HG02852 (cell line): ENCODE results near the gene FMNL2.
A peak's percentile ranks its signal among the peaks of the same experiment; 100 is the strongest.

ENCODE experiments used
- ATAC-seq: cut with Tn5 transposase; IDR thresholded peaks from one replicate; pipeline ENCODE4 v1.9.1; 2021; ENCODE audit warnings: mild to moderate bottlenecking, moderate library complexity; ENCODE audit not compliant: unreplicated experiment

FMNL2 gene

DNA sequence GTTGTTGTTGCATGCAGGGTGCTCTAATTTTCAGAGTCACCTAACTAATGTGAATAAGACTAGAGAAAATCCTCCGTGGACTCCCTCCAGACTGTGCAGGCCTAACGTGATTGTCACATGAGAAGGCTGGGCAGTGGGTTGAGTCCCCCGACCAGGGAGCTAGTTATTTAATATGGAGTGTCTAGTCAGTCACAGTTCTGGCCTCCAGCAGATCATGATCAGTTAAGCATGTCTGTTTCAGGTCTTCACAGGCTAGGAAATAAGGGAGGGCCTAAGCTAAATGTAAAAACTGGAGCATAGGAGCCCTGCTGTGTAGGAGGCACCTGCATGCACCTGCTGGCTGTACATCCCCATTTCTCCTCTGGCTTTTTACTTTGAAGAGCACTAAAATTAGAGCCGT is 295.5 kb downstream of the FMNL2 start:
- no peak for ATAC-seq

DNA sequence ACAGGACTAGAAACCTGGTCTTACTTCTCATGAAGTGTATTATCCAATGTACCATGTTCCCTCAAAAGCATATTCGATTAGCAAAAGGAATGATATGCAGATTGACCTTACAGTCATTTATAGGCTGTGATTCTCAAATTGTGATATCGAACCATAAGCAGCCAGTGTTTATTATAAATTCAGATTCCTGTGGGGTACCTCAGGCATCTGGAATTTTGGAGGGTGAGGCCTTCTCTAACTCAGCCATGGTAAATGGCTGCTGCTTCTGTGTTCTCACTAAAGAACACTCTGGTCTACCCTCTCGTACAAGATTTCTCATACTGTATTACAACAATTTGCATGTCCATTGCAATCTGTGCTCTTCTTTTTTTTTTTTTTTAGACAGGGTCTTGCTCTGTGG is 297.8 kb downstream of the FMNL2 start:
- ATAC-seq: no peak

DNA sequence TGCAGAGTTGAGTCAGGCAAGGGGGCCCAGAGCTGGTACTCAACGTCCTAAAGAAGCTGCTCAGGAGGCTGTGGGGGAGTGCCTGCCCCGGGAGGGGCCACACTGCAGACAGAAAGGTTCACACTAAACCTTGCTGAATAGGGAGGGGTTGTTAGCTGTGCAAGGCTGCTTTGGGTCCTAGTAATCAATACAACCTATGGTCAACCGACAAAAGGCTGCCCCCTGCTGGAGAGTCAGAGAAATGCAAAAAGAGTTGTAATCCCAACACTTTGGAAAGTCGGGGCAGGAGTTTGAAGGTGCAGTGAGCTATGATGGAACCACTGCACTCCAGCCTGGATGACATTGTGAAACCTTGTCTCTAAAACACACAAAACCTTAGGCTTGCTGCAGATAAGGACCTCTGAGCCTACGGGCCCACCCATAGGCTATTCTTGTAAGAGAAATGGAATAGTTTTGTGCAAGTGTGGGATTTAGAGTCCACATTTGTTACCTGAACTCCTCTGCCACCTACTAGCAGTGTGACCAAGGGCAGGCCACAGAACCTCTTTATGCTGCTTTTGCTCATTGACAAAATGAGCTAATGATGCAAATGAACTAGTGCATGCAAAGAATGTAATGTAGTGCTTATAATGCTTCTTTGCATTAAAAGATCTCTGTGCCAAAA is 300.8 kb downstream of the FMNL2 start:
- peak; percentile 63 for ATAC-seq

DNA sequence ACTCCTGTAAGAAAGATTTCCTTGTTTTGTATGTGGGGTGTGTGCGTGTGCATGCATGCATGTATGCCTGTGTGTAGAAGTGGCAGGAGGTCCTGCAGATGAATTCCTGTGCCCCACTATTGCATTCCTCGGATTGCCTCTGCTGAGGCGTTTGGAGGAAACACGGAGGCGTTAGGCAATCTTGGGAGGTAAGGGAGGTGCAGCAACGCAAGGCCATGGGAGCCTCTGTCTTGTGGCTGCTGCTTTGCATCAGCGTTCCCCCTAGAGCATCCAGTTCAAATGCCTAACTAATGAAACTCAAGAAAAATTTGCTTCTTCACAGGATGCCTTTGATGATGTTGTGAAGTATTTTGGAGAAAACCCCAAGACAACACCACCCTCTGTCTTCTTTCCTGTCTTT is 302.3 kb downstream of the FMNL2 start:
- ATAC-seq: no peak

DNA sequence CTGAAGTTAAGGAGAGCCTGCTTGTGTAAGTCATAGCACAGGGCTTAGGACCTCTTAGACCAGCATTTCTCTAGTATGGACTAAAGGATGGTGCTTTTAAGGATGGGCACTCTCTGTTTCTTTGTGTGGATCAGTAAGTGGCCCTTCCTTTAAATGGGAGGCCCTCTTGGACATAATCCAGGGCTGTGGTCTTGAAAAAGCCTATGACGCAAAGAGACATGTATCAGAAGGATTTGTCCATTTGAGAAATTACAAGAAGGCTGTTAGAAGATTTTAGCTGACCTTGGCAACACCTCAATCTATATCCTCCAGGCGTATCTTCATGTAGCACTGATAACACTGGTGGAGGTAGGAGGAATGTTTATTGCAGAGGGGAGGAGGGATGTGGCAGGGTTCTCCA is 303.1 kb downstream of the FMNL2 start:
- ATAC-seq: no peak

DNA sequence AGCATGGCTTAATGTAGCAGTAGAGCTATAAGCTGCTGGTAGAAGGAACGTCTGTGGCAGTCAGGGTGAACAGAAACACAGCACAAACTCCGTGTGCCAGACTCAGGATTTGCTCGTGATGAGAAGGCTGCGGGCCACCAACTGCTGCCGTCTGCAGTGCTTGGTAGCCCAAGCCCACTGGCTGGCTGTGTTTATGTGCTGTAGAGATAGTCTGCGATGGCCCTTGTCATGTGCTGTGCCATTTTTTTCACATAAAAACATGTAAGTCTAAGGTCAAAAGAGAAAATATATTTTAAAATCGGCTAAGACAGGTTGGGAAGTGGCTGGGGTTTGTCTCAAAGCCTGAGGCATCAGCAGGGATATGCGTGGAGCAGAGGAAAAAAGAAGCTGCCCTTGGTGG is 303.6 kb downstream of the FMNL2 start:
- no peak for ATAC-seq

DNA sequence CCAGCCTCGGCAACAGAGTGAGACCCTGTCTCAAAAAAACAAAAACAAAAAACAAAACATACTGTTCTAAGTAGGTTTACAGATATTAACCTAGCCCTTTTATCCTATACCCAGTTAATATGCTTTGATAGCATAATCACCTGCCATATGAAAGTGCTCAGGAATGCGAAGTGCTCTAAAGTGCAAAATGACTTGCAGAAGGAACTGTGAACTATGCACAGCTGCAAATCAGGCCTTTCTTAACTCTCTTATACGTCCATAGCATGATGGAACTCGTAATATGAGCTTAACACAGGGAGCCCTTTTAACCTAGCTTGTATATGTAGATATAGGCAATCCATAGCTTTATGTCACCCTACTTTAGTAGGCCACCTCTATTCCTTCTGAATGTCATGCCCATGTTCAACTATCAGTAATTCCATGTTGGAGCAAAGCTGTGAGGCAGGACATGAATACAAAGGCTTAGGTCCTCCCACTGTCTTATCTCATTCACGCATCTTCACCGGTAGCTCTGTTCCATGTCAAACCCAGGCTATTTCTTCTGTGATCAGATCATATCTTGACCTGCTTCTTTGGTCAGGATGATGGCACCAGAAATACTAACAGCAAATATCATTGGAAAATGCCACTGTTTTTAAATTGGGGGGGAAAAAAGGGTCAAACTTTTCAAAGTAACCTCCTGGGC is 309.4 kb downstream of the FMNL2 start:
- no peak for ATAC-seq

DNA sequence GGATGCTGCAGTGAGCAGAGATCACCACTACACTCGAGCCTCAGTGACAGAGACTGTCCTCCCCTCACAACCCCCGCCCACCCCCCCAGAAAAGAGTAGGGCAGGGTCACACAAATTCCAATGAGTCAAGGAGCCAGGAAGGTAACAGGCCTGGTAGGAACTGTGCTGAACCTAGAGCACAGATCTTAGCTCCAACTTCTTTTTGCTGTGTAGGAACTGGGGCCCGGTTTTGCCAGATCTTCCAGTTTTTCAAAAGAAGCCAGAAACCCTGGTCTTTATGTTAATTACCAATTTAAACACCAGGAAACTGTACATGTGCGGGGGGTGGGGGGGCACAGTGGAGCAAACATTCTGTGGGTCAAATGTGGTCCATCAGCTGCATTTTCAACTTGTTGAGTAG is 311.3 kb downstream of the FMNL2 start:
- no peak for ATAC-seq

DNA sequence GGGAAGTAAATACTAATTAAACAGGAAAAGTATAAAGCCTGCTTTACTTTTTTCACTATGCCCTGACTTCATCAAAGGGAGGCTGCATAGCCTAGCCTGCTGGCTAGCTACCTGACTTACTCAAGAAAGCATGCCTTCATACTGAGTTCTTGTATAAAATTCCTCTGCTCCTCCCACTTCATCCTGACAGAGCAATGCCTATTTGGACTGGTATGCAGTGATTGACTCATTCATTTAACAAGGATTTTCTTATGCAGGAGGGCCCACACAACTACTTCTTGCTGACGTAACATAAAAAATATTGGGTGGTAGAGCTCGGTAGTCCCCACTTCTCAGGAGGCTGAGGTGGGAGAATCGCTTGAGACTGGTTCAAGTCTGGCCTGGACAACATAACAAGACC is 311.8 kb downstream of the FMNL2 start:
- ATAC-seq: no peak

DNA sequence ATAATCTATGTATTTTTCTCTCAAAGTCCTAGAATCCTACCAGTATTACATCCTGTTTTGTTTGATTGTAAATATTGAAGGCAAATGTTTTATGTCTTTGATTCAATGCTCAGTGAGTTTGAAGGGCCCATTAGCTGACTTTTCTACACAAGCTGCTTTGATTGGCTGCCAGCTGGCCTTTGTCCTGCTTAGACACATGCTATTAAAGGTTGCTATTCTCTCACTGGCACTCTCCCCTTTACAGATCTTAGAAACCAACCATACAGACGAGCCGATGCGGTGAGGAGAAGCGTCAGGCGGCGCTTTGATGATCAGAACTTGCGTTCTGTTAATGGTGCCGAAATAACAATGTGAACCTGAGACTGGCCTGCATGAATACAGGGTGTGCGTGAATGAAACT is 312.6 kb downstream of the FMNL2 start:
- no peak for ATAC-seq

DNA sequence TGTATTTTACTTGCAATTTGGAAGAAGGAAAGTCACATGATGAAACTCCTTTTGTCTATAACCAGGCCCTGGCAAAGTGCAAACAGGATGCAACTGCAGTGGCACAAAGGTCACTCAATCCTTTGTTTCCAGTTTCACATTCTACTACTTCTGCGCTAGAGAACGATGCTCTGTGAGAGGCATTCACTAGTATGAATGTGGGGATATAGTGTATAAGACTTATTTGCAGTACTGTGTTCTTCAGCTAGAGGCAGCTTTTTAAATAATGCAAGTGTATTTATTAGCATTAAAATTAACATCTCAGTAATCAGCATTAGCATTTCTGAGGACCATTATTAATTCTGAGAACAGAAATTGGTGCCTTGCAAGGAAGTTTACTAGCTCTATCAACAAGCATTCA is 313.4 kb downstream of the FMNL2 start:
- no peak for ATAC-seq

DNA sequence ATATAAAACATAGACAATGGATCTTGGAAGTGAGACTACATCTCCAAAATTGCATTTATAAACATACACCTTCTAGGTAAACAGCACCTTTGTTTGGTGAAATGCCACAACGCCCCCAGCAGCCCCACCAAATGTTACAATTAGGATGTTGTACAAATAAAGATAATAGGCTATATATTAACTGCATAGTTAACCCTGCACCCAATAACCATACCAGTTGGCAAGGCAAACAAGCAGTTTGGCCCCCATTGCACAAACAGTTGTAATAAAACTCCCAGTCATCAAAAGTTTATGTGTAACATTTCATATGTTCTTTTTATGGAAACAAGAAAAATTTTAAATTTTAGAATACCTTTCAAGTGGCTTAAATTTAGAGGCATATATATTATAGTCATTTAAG is 315.0 kb downstream of the FMNL2 start:
- no peak for ATAC-seq

DNA sequence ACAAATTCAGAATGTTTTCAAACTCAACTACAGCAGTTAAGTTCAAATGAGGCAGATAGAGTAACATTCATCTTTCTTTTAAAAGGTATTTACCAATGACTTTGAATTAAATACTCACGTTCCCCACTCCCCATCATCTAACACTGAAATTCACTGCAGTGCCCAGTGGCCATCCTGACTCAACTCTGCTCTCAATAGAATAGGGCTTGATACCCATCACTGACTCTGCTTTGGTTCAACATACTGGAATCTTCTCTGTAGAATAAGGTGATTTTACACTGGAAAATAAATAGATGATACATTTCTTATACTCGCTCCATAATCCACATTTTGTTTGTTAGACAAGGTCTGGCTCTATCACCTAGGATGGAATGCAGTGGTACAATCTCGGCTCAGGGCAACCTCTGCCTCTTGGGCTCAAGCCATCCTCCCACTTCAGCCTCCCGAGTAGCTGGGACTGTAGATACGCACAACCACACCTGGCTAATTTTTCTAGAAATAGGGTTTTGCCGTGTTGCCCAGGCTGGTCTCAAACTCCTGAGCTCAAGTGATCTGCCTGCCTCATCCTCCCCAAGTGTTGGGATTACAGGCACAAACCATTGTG is 315.9 kb downstream of the FMNL2 start:
- ATAC-seq: no peak

DNA sequence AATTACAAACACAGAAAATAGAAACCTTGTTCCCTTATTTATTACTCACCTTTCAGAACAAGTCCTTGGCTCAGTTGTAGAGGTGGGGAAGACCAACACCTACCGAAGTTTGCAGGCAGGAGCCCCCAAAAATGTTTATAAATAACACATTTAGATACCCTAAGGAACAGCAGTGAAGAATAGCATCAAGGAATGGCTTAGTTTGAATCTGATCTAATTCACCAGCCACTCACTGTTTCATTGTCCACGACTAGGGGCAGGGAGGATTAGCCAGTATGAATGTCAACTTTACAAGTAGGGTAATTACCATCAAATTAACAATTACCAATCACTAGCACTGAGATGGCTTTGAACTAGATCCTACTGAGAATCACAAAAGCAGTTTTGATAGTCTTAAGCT is 316.9 kb downstream of the FMNL2 start:
- ATAC-seq: no peak

DNA sequence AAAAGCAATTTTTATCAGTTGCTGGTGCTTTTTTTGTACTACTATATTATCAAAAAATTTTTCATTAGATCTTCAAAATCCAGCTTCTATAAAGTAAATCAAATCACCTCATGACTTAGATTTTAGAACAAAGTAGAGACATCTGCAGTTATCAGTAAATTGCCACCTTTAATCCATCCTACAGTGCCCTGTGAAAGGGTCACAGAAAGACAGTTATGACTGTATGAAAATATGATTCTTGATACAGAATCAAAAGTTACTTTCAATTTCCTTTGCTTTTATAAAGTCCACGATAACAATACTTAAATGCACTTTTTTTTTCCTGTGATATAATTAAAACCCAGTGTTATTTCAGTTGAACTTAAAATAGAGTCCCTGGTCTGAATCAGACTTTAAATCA is 320.9 kb downstream of the FMNL2 start:
- no peak for ATAC-seq

DNA sequence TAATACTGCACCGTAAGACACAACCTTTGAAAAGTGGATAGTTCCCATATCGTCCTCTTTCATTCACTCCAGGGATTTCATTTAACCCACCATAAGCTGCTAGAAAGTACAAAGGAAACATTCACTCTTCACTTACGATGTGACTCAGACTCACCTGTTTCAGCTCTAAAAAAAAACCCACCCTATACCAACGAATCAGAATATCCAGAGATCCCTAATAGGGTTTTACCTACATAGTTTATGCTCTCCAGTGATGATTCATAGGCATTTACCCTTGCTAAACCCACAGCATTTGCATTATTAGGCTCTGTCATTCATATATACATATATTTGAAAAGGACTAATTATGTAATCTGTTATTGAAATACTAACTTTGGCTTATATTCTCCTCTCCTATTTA is 322.1 kb downstream of the FMNL2 start:
- peak; percentile 78 for ATAC-seq

DNA sequence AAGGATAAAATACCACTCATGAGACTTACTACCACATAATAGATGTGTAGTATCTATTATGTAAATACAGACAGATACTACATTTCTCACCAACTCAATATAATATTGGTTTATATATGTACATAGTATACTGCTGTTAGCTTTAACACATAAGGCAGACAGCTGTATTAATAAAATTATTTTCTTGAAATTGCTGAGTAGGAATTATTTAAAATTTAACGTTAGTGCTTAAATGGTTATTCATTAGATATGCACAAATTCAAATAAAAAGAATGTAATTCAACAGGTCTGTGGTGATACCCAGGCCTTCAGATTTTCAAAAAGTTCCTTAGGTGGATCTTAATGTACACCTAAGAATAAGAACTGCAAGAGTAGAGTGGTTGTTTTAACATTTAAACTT is 323.2 kb downstream of the FMNL2 start:
- no peak for ATAC-seq

DNA sequence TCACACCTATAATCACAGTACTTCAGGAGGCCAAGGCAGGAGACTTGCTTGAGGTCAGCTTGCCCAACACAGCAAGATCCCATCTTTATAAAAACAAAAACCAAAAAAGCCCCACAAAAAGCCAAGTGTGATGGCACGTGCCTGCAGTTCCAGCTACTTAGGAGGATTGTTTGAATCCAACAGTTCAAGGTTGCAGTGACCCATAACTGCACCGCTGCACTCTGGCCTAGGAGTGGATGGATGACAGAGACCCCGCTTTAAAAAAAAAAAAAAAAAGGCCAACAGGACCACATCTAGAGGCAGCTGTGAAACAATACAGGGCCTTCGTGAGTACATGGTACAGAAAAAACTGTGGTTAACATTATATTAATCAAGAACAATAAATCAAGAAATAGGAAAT is 326.1 kb downstream of the FMNL2 start:
- ATAC-seq: no peak

DNA sequence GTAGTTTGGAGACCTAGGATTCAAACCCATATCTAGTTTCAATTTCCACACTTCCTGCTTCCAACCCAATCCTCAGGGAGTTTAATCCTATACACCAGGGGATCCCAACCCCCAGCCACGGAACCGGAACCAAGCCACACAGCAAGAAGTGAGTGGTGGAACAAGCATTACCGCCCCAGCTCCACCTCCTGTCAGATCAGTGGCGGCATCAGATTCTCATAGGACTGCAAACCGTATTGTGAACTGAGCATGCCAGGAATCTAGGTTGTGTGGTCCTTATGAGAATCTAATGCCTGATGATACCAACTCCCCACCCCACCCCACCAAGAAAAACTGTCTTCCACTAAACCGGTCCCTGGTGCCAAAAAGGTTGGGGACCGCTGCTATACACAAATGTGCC is 329.8 kb downstream of the FMNL2 start:
- ATAC-seq: no peak

DNA sequence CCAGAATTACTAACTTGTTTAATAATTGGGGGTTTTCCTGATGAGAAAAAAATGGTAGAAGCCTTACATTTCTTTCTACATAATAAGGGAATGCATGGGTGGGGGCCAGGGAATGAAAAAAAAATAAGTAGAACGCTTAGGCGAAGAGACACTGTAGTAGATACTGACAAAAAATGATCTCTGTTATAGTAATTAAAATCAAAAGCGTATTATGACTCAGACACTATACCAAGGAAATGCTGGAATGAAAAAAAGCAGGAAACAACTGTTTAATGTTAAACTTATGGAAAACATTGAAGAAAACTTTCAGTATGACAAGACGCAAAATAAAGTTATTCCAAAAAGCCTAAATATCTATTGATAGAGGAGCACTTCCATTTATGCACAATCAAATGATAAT is 339.4 kb downstream of the FMNL2 start:
- no peak for ATAC-seq

DNA sequence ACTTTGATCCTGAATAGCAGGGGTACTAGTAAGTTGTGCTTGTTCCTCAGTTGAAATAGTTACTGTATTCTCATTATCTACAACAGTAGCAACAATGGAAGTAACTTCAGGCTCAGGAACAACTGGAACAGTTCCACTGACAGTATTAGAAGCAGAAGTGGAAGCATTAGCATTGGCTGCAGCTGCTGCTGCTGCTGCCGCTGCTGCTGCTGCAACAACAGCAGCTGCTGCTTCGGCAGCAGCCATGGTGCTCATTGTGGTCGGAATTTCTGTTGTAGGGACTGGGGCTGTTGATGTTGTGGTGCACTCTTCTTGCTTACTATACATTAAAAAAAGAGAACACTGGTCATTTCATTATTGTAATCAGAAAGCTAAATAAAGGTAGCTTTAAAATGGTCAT is 341.5 kb downstream of the FMNL2 start:
- ATAC-seq: no peak

DNA sequence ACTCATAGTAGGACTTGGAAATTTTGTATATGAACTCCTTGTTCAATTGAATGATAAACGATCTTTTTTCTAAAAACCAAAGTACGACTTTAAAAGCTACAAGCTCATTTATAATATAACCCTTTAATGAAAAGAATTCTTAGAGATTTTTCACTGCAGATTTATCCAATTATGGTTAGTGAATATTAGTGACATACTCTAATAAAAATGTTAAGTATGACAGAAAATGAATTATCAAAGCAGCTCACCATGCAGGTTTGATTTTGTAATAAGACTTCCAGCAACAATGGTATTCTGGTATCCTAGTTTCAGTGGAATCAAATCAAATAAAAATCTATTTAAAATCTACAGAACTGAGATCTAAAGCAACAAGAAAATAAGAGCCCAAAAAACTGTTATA is 343.8 kb downstream of the FMNL2 start:
- no peak for ATAC-seq

DNA sequence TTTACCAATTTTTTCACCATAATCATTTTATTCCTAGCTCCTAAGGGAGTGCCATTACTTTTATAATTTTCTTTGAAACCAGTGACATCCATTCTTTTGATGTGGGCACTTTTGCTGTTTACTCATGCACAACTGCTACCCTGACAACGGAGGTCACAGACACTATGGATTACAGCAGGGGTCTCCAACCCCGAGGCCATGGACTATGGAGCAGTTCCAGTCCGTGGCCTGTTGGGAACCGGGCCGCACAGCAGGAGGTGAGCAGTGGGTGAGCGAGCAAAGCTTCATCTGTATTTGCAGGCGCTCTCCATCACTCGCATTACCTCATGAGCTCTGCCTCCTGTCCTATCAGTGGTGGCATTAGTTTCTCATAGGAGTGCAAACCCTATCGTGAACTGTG is 347.7 kb downstream of the FMNL2 start:
- no peak for ATAC-seq
